H1 (cell line): ENCODE measurements around the gene RBM27.

Experiments
- GABPA ChIP-seq: IDR thresholded peaks from 2 replicates; pipeline ENCODE4 v1.6.1; 2011; ENCODE audit warnings: mild to moderate bottlenecking, low read length, moderate library complexity, borderline replicate concordance; ENCODE audit not compliant: insufficient read depth
- ZNF274 ChIP-seq: IDR thresholded peaks from 2 replicates; pipeline ENCODE4 v1.7.0; 2012; ENCODE audit warnings: low read length, borderline replicate concordance; ENCODE audit errors: extremely low read depth

- no peak for TF ChIP-seq ZNF274
- TF ChIP-seq GABPA, result no peak
These were observed 2.9 kb downstream of the RBM27 start for GRCh38 chr5:146206257-146206656.
